Stimulated activated CD8-positive, alpha-beta memory T cell treated with anti-CD3 and anti-CD28 coated beads, Interleukin-7, amount 100 ng/mL, for 24 hours (primary cell): ENCODE results near the gene MYLK4.

Experiments
- DNase-seq: peaks from one replicate; pipeline ENCODE4 v3.0.0-alpha.2; 2020; ENCODE audit warnings: low read depth

MYLK4 gene

GRCh38 chr6:2630359-2630758 lies 120.4 kb downstream of the MYLK4 start:
- no peak for DNase-seq

DNA sequence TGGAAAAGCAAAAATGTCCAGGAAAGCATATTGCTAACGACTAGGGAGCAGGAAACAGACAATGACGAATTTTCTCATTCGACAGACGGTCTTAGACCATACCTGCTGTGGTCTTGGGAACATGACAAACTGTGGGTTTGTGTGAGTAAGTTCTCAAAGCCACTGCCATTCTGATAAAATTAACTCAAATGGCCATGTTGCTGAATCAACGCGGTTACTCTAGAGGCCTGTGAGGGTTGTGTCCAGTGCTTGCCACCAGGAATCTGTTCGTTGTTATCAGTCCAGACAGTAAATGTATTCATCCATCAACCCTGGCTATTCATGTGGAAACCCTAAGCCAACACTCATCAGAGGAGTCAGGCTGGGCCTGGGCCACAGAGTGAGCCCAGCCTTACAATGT lies 124.3 kb downstream of the MYLK4 start:
- no peak for DNase-seq

DNA sequence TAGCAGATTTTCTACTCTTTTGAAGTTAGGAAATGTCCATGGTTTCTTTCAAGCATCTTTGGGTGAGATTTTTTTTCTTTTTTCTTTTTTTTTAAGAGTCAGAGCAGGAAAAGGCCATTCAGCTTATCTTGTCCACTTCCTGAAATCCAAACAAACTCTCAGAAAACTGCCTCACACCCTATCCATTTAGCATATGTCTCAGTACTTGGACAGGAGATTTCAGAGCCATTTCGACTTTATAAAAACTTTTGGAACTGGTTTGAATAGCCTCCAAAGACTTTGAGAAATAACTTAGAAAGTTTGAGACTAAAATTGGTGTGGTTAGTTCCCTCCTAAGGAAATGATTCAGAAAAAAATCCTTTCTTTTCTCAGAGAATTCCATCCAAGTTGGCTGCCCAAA lies 125.1 kb downstream of the MYLK4 start:
- no peak for DNase-seq

DNA sequence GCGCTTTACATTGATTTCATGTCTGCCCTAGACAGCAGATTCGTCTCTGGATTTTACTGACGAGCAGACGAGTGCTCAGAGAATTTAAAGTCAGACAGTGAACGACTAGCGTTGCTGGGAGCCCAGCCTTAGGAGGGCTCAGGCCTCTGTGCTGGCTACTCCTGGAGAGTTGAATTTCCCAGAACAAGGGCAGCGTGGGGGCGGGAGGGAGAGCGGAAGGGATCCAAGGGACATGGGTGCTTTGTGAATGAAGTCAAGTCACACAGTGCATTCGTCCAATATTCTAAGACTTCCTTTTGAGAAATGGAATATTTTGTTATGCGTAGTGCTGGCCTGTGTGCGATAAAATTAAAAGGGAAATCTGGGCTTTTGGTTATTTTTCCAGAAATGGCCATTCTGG lies 126.5 kb downstream of the MYLK4 start:
- no peak for DNase-seq

GRCh38 chr6:2623295-2623694 lies 127.4 kb downstream of the MYLK4 start:
- DNase-seq = no peak

- no peak for DNase-seq
Observed at GRCh38 chr6:2622671-2623070, 128.1 kb downstream of the MYLK4 start.

GRCh38 chr6:2619651-2620050 lies 131.1 kb downstream of the MYLK4 start:
- DNase-seq = no peak

DNA sequence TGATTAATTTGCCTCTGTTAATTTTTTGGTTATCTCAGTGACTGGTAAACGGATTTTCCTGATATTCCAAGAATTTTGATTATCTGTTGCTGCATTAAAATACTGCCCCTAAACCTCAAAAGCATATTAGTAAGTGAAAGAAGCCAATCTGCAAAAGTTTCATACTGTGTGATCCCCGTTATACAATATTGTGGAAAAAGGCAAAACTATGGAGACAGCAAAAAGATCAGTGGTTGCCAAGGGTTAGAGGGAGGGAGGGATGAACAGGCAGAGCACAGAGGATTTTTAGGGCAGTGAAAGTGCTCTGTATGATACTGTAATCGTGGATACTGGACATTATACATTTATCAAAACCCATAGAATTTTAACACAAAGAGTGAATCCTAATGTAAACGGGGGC lies 133.0 kb downstream of the MYLK4 start:
- DNase-seq = no peak

DNA sequence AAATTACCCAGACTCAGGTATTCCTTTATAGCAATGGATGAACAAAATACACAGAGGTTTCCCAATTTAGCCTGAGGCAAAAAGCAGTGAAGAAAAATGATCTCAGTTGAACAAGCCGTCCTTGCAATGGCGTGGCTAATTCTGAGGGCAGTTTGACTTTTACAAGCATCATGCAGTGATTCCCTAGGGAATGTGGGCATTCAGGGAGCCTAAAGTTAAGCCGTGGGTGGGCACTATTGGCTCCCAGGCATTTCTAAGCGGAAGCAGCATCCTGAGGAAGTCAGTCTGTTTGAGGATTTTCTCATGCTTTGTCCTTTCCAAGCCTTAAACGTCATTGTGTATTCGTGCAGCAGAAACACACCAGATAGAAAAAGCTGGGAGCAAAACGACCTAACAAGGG lies 133.9 kb downstream of the MYLK4 start:
- no peak for DNase-seq

- no peak for DNase-seq
Observed at GRCh38 chr6:2615251-2615650, 135.5 kb downstream of the MYLK4 start.

GRCh38 chr6:2614846-2615245 lies 135.9 kb downstream of the MYLK4 start:
- no peak for DNase-seq

DNA sequence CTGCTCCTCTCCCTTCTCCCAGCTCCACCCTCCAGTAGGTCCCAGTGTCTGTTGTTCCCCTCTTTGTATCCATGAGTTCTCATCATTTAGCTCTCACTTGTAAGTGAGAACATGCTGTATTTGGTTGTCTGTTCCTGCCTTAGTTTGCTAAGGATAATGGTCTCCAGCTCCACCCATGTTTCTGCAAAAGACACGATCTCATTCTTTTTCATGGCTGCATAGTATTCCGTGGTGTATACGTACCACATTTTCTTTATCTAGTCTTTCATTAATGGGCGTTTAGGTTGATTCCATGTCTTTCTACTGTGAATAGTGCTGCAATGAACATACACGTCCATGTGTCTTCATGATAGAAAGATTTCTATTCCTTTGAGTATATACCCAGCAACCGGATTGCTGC lies 136.6 kb downstream of the MYLK4 start:
- no peak for DNase-seq
